Ascending aorta (tissue), 2 donors: ENCODE data around the gene SEC63. TPM values are rescaled to one million over a fixed set of nuclear protein-coding genes. Genes with fewer than 3 reads are reported as not detected.
"Not testable (repeated sequence)": the region's sequence is repeated elsewhere in the genome, so short reads cannot be mapped to it uniquely, and the experiment has no call there.

ENCODE experiments used
- DNase-seq, 2 donors: peaks; one replicate each; pipeline ENCODE4 v3.0.0-alpha.2; 2019; ENCODE audit warnings: low spot score in 2 of 2
- H3K27ac ChIP-seq, 2 donors: fragments of 200-600 bp; sonication (generic); one replicate each; pipeline ENCODE4 v1.5.1; 2016 to 2017; ENCODE audit warnings: mild to moderate bottlenecking in 1 of 2
- H3K27me3 ChIP-seq: fragments of 200-600 bp; sonication (generic); one replicate; pipeline ENCODE4 v1.5.1; 2017
- H3K36me3 ChIP-seq, 2 donors: fragments of 200-600 bp; sonication (generic); one replicate each; pipeline ENCODE4 v1.5.1; 2016
- H3K4me1 ChIP-seq, 2 donors: fragments of 200-600 bp; sonication (generic); one replicate each; pipeline ENCODE4 v1.5.1; 2016 to 2017; ENCODE audit warnings: mild to moderate bottlenecking in 1 of 2
- H3K4me3 ChIP-seq, 2 donors: fragments of 200-600 bp; sonication (generic); one replicate each; pipeline ENCODE4 v1.5.1; 2016 to 2017; ENCODE audit warnings: mild to moderate bottlenecking in 1 of 2
- H3K9me3 ChIP-seq, 2 donors: fragments of 200-600 bp; sonication (generic); one replicate each; pipeline ENCODE4 v1.5.1; 2016
- CTCF ChIP-seq, 3 experiments: fragments of 200-600 bp in 2 of 3; fragments of 450-650 bp in 1 of 3; sonication (generic) in 2 of 3; IDR thresholded peaks; one replicate each; pipeline ENCODE4 v1.5.1; 2016 to 2019; ENCODE audit warnings: antibody characterized with exemption in 3 of 3, mild to moderate bottlenecking in 1 of 3, moderate library complexity in 1 of 3
- intact Hi-C: fragments of 100-400 bp; cut with DNase I; formaldehyde crosslinking; loops from one replicate; pipeline ENCODE4 v1.15.1; 2023
- total RNA-seq: library from RNA; depleted of rRNA; stranded (reverse); fragments of >200 nt; gene quantifications from one replicate; pipeline ENCODE4 v1.1.0, GENCODE V29; 2016

Gene SEC63
- total RNA-seq, 1 donor from 2014 or later, result 13.1 TPM

- Histone ChIP-seq H3K9me3 (peaks cover 0 to 7% of the 10 kb centered on the region in 2 donors), H3K36me3 (peaks cover 0 to 2% of the 10 kb centered on the region in 2 donors), H3K27ac (no peak overlapping the region), H3K27me3 (no peaks in the 10 kb centered on the region), H3K4me1 (no peaks in the 10 kb centered on the region), H3K4me3 (no peak overlapping the region)
- intact Hi-C loops, result no loop called here
- no peak for TF ChIP-seq CTCF (IDR thresholded peaks at IDR 0.05)
- DNase-seq, result no peak
Measured at GRCh38 chr6:107932580-107932979, 25.4 kb downstream of the SEC63 start.

- Histone ChIP-seq H3K4me1 (no peaks in the 10 kb centered on the region), H3K4me3 (no peak overlapping the region), H3K27ac (no peak overlapping the region), H3K36me3 (peaks cover 0 to 5% of the 10 kb centered on the region in 2 donors), H3K9me3 (peaks cover 0 to 7% of the 10 kb centered on the region in 2 donors), H3K27me3 (no peaks in the 10 kb centered on the region)
- intact Hi-C loops, result no loop called here
- DNase-seq, result no peak
- no peak for TF ChIP-seq CTCF (IDR thresholded peaks at IDR 0.05)
Measured at GRCh38 chr6:107931894-107932293, 26.1 kb downstream of the SEC63 start.

- Histone ChIP-seq H3K27me3 (no peaks in the 10 kb centered on the region), H3K36me3 (peaks cover 0 to 11% of the 10 kb centered on the region in 2 donors), H3K27ac (no peak overlapping the region), H3K9me3 (peaks cover 0 to 7% of the 10 kb centered on the region in 2 donors), H3K4me1 (no peaks in the 10 kb centered on the region), H3K4me3 (no peak overlapping the region)
- TF ChIP-seq CTCF (IDR thresholded peaks at IDR 0.05), result no peak
- DNase-seq, result no peak
- intact Hi-C loops, result no loop called here
Measured at GRCh38 chr6:107928984-107929383, 29.0 kb downstream of the SEC63 start.

- H3K4me1 ChIP-seq, intact Hi-C loops, H3K27ac ChIP-seq, H3K4me3 ChIP-seq, H3K27me3 ChIP-seq, H3K9me3 ChIP-seq, DNase-seq: not testable (repeated sequence)
- peaks cover 0 to 16% of the 10 kb centered on the region in 2 donors for H3K36me3 ChIP-seq
Measured at GRCh38 chr6:107926697-107927544, 31.1 kb downstream of the SEC63 start.

GRCh38 chr6:107917451-107918375 is 40.3 kb downstream of the SEC63 start:
- no peak for DNase-seq
- Histone ChIP-seq H3K9me3 (peaks cover 8 to 23% of the 10 kb centered on the region in 2 donors), H3K27me3 (no peaks in the 10 kb centered on the region), H3K36me3 (peaks cover 49 to 72% of the 10 kb centered on the region in 2 donors), H3K27ac (no peak overlapping the region), H3K4me3 (no peak overlapping the region), H3K4me1 (no peaks in the 10 kb centered on the region)
- intact Hi-C loops, result no loop called here
- no peak for TF ChIP-seq CTCF (IDR thresholded peaks at IDR 0.05)

GRCh38 chr6:107916961-107917360 is 41.0 kb downstream of the SEC63 start:
- peaks cover 57 to 79% of the 10 kb centered on the region in 2 donors for H3K36me3 ChIP-seq
- intact Hi-C loops, result not testable (repeated sequence)

More at GRCh38 chr6:107916961-107917360, 41.0 kb downstream of the SEC63 start:
- H3K4me3 ChIP-seq, H3K27ac ChIP-seq, H3K27me3 ChIP-seq, H3K4me1 ChIP-seq, DNase-seq: not testable (repeated sequence)
- peaks cover 8 to 23% of the 10 kb centered on the region in 2 donors for H3K9me3 ChIP-seq
